Upper lobe of right lung (tissue), 1 donor: Measurements from ENCODE around the gene NHERF1. TPM values are rescaled to one million over a fixed set of nuclear protein-coding genes. Genes with fewer than 3 reads are reported as not detected.

Source experiments
- ATAC-seq: fragments of 200-7000 bp; cut with Tn5 transposase; one replicate; pipeline ENCODE4 v1.9.1; 2020; ENCODE audit warnings: mild to moderate bottlenecking, moderate library complexity
- DNase-seq: peaks from one replicate; pipeline ENCODE4 v3.0.0-alpha.2; 2020
- H3K27ac ChIP-seq: fragments of 200-600 bp; one replicate; pipeline ENCODE4 v1.8.0; 2022
- H3K27me3 ChIP-seq: fragments of 200-600 bp; one replicate; pipeline ENCODE4 v1.8.0; 2022; ENCODE audit warnings: mild to moderate bottlenecking
- H3K36me3 ChIP-seq: fragments of 200-600 bp; one replicate; pipeline ENCODE4 v1.8.0; 2022
- H3K4me1 ChIP-seq: fragments of 200-600 bp; one replicate; pipeline ENCODE4 v1.8.0; 2022
- H3K4me3 ChIP-seq: fragments of 200-600 bp; one replicate; pipeline ENCODE4 v1.8.0; 2022; ENCODE audit warnings: mild to moderate bottlenecking
- H3K9me3 ChIP-seq: fragments of 200-600 bp; one replicate; pipeline ENCODE4 v1.8.0; 2022
- intact Hi-C: fragments of 100-400 bp; cut with DNase I; formaldehyde crosslinking; loops from one replicate; pipeline ENCODE4 v1.11.0; 2022
- total RNA-seq: library from RNA; stranded (reverse); fragmentation: NEBNext Ultra II Directional; extraction: Animal tissue kit (Norgen Biotek cat#: 25700); gene quantifications from one replicate; pipeline ENCODE4 v1.2.1, GENCODE V29; 2021
- TF ChIP-seq, protein P1 (sequence below): fragments of 200-600 bp; IDR thresholded peaks from one replicate; pipeline ENCODE4 v1.8.0; 2022; ENCODE audit warnings: antibody characterized with exemption
- donor health status: DM: no; HTN: yes; CAD: no; lungs with severe emphysema.

NHERF1 gene
- total RNA-seq, 1 donor from 2014 or later = 28.4 TPM

DNA sequence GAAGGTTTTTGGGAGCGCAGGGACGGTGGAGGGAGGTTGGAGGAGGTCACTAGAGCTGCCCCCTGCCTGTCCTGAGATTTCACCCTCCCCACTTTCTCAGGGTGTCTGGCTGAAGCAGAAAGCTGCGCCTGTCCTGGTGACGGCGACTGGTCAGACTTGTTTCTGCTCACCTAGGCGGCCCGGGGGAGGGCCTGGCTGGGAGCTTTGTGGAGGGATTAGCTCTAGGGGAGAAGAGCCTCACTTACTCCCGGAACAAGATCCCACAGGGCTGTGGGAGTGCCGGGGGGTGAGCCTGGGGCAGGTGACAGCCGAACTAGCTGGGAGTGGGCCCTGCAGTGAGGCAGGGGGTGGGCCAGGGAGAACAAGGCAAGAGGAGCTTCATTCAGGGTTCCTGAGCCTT is 11.5 kb downstream of the NHERF1 start:
- peak; percentile 45 for ATAC-seq
- intact Hi-C loops = no loop called here
- H3K27me3 ChIP-seq = no peaks in the 10 kb centered on the region
- peak overlapping the region; percentile 47 for H3K27ac ChIP-seq
- TF ChIP-seq, protein P1, sequence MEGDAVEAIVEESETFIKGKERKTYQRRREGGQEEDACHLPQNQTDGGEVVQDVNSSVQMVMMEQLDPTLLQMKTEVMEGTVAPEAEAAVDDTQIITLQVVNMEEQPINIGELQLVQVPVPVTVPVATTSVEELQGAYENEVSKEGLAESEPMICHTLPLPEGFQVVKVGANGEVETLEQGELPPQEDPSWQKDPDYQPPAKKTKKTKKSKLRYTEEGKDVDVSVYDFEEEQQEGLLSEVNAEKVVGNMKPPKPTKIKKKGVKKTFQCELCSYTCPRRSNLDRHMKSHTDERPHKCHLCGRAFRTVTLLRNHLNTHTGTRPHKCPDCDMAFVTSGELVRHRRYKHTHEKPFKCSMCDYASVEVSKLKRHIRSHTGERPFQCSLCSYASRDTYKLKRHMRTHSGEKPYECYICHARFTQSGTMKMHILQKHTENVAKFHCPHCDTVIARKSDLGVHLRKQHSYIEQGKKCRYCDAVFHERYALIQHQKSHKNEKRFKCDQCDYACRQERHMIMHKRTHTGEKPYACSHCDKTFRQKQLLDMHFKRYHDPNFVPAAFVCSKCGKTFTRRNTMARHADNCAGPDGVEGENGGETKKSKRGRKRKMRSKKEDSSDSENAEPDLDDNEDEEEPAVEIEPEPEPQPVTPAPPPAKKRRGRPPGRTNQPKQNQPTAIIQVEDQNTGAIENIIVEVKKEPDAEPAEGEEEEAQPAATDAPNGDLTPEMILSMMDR = no peak
- no peaks in the 10 kb centered on the region for H3K36me3 ChIP-seq
- no peak overlapping the region for H3K4me3 ChIP-seq
- DNase-seq = peak; percentile 73
- H3K4me1 ChIP-seq = peaks cover 48% of the 10 kb centered on the region
- no peaks in the 10 kb centered on the region for H3K9me3 ChIP-seq

DNA sequence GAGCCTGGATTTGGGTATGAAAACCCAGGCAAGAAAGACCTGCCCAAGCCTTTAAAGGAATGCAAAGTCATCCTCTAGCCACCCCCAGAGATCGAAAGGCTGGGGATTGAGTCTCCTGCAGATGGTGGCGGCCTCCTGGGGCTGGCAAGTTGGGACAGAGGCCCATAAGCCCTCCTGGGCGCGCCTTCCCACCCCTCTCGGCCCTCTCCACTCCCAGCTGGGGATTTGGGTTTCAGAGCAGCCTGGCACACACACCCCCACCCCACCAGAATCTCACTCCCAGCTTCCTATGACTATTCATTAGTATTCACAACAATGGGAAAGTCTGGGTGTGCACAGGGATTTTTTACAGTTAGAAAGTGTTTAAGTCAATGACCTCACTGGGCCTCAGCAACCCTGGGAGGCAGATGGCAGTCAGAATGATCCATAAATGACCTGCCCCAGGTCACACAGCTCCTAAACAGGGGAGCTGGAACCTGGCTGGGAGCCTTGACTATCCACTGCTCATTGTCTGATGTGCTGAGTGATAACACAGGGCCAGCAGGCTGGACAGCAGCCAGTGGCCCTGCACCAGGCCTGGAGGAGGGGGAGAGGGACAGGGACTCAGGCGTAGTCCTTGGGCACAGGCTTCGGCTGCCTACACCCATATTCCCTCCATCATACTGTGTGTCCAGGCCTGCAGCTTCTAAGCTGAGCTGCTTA is 12.1 kb downstream of the NHERF1 start:
- intact Hi-C loops = no loop called here
- H3K36me3 ChIP-seq = no peaks in the 10 kb centered on the region
- TF ChIP-seq, protein P1 = no peak
- H3K4me3 ChIP-seq = no peak overlapping the region
- H3K27me3 ChIP-seq = no peaks in the 10 kb centered on the region
- H3K9me3 ChIP-seq = no peaks in the 10 kb centered on the region
- DNase-seq (no peak), ATAC-seq (no peak)
- peaks cover 48% of the 10 kb centered on the region for H3K4me1 ChIP-seq
- peak overlapping the region; percentile 42 for H3K27ac ChIP-seq

DNA sequence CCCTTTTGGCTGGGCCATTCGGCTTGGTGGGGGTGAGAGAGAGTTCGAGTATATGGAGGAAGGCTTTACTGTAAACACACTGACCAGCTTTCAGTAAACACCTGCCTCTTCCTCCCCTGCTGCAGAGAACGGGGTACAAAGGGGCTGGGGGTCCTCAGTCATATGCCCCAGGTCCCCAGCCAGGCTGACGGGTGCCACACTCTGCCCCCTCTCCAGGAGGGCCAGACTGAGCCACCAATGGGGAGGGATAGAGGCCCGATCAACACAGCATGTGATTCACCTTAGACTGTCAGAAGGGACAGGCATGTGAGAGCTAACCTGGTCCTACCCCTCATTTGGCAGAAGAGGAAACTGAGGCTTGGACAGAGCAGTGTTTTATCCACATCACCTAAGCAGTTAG is 13.0 kb downstream of the NHERF1 start:
- H3K36me3 ChIP-seq = no peaks in the 10 kb centered on the region
- peaks cover 48% of the 10 kb centered on the region for H3K4me1 ChIP-seq
- DNase-seq (no peak), ATAC-seq (no peak)
- H3K9me3 ChIP-seq = no peaks in the 10 kb centered on the region
- TF ChIP-seq, protein P1 = no peak
- no peak overlapping the region for H3K27ac ChIP-seq
- intact Hi-C loops = no loop called here
- no peaks in the 10 kb centered on the region for H3K27me3 ChIP-seq
- H3K4me3 ChIP-seq = no peak overlapping the region

DNA sequence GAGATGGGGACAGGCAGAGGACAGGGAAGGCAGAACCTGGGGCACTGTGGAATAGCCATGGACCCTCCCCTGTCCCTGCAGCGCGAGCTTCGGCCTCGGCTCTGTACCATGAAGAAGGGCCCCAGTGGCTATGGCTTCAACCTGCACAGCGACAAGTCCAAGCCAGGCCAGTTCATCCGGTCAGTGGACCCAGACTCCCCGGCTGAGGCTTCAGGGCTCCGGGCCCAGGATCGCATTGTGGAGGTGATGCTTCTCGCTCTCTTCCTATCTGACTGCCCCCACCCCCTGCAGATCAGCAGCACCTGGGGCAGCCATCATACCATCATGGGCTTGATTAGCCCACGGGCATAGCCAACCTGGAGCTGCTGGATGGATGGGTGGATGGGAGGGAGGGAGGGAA is 13.5 kb downstream of the NHERF1 start:
- H3K27ac ChIP-seq = no peak overlapping the region
- no peaks in the 10 kb centered on the region for H3K27me3 ChIP-seq
- no peaks in the 10 kb centered on the region for H3K36me3 ChIP-seq
- no peak for DNase-seq
- ATAC-seq = no peak
- no peak overlapping the region for H3K4me3 ChIP-seq
- intact Hi-C loops = no loop called here
- H3K9me3 ChIP-seq = no peaks in the 10 kb centered on the region
- H3K4me1 ChIP-seq = peaks cover 43% of the 10 kb centered on the region
- TF ChIP-seq, protein P1 = no peak

DNA sequence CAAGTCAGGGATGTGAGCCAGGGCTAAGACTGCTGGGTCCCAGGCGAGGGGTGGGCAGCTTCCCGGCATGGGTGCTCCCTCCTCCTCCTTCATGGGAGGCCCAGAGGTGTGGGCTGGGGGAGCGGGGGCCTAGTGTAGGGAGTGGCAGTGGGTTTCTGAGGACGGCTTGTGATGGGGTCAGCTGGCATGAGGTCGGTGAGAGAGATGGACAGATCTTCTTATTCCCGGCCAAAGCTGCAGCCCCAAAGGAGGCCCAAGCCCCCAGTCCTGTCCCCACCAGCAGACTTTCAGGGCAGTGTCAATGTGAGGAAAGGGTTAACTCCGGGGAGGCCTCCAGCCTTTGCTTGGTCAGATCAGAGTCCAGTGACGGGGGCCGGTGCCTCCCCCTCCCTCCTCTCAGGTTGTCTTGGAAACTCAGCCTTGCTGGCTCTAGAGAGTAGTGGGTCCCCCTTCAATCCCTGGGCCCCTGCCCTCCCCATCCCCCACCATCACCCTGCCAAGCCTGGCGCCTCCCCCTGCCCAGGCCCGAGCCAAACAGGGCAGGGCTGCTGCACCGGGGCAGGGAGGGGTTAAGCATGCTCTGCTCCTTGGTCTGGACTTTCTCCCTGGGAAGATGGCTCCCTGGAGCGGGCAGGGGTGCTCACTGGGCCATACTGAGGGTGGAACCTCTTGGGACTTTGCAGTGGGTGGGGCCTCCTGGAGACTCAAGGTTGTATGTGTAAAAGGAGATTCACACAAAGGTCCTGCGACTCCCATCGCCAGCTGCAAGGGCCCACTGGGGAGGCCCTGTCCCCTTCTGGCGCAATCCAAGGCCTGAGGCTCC is 15.3 kb downstream of the NHERF1 start:
- no peaks in the 10 kb centered on the region for H3K9me3 ChIP-seq
- intact Hi-C loops = no loop called here

More for the DNA sequence above, 15.3 kb downstream of the NHERF1 start:
- Histone ChIP-seq H3K36me3 (peaks cover 4% of the 10 kb centered on the region), H3K4me3 (no peak overlapping the region), H3K27ac (no peak overlapping the region), H3K27me3 (no peaks in the 10 kb centered on the region), H3K4me1 (peaks cover 24% of the 10 kb centered on the region)
- TF ChIP-seq, protein P1 = no peak
- DNase-seq (no peak), ATAC-seq (no peak)
